Astrocyte of the hippocampus (primary cell): Measurements from ENCODE around the gene STK32A.

Experiments
- DNase-seq: peaks from one replicate; pipeline ENCODE4 v3.0.0; 2011; ENCODE audit warnings: low read depth, low spot score

The STK32A gene

DNA sequence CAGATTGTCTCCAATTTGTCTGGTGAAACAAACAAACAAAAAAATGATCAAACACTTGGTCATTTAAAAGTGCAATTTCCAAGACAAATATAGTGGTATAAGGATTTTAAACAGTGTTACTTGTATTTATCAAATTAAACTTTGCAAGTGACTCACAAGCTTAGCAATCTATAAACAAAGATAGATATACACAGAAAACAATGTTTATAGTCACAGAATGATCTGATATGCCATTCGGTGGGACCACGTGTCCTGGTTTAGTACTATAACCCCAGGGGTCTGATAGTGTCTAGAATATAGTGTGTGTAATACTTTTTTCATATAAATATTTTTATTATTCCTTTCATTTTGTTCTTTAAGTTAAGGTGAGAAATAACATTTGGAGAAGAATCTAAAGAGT, 183.8 kb downstream of the STK32A start:
- DNase-seq = no peak

DNA sequence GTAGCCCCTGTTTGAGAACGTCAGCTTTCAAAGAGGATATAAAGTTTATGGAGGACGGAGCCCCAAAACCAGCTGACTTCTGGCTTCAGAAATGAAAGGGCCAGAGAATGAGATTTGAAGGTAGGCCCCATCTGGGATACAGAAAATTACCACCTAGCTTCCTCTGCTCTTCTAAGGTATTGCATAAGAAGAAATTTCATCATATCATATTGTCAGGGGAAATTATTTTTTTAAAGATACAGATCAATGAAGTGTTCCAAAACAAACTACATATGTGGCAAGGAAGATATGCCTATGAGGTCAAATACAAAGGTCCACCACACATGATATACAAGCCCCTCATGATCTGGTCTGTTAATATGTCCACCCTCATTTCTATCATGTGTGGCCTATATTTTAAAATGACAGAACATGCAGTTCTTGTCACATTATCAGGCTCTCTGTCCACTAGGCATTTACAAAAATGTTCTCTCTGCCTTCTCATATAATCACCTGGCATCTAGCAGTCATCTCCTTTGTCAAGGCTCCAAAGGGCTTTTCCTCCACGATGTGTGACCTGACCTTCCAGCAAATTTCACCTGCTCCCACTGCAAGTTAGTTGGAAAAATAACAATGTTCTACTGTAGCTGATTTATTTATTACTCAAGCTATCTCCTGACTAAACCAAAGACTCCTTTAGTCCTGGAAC, 192.0 kb downstream of the STK32A start:
- no peak for DNase-seq

GRCh38 chr5:147427521-147428401, 192.9 kb downstream of the STK32A start:
- peak; percentile 6 for DNase-seq

DNA sequence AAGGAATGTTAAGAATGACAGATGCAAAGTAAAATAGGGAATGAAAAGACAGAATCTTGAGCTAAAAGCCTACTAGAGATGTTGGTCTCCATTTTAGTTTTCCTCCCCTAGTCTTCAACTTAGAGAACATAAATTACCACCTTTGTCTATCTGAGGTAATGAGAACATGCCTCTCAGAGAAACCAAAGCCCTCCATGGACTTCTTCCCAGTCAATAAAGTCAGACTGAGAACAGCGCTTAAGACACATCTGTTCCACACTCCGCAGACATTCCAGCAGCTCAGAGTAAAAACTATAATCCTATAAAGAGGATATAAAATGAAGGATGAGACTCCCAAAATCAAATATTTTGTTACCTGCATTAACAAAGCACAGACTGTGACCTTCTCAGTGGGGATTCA, 195.8 kb downstream of the STK32A start:
- DNase-seq = no peak

GRCh38 chr5:147431586-147431985, 196.8 kb downstream of the STK32A start:
- DNase-seq = no peak

- no peak for DNase-seq
These were observed 197.5 kb downstream of the STK32A start for GRCh38 chr5:147432323-147432722.

DNA sequence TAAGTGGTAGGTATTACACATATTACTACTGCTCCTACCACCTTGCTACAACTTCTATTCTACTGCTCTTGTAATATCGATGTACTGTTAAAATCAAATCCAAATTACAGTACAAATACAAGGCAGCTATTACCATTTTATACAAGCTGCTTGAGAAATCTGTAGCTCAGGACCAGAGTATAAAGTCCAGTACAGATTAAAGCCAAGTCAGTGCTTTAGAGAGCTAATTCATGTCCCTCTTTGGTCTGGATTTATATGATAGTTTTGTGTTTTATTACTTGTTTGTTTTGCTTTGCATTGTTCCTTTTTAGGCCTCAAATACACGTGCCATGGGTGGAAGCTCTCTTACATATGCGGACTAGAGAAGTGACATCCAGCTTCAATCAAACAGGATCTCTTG, 199.2 kb downstream of the STK32A start:
- DNase-seq = no peak

DNA sequence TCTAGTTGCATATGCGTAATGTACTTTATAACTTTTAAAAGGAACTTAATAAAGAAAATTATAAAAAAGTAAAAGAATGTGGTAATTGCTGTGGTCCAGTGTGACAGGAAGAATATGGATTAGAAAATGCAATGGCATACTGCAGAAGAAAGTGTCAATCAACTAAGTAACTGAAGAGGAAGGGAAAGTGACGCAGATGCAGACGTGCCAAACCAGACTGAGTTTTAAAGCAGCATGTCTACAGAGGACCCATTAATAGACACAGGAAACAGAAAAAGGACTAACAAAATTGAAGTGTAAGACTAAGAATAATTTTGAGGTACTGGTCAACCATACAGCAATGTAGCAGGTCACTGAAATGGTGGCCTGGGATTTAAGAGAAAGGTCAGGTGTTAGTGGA, 201.8 kb downstream of the STK32A start:
- DNase-seq = no peak

DNA sequence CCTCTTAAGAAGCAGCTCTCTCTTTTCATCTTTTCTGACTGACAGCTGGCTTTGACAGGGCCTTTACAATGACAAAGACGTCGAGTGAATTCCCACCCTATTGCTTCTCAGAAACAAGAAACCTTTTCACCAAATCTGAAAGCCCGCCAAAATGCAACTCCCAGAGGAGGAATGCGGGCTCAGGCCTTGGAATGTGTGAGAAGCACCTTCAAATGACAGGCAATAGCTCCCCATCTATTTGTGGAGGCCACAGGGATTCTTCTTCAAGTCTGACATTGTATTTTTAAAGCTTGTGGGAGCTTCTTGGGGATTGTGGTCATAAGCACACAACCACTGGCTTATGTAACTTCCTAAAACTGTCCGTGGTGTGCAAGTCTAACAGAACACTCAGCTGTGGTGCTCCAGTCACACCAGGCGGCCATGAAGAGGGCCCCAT, 202.4 kb downstream of the STK32A start:
- DNase-seq = peak; percentile 73
